Keratinocyte (primary cell): Measurements from ENCODE around the gene NXN. TPM values are rescaled to one million over a fixed set of nuclear protein-coding genes. Genes with fewer than 3 reads are reported as not detected.

Source experiments
- DNase-seq: peaks from one replicate; pipeline ENCODE4 v3.0.0-alpha.2; 2011; ENCODE audit warnings: low read depth, missing footprints, low spot score
- FAIRE-seq: peaks from 2 replicates; lab custom pipeline; 2011; peaks lifted over from hg19 to GRCh38; lab: Jason Lieb, UNC
- H2AFZ ChIP-seq: 2 replicates; pipeline ENCODE4 v1.6.0; 2012; ENCODE audit warnings: low read length, control low read depth, inconsistent platforms; ENCODE audit not compliant: control insufficient read depth
- H3K27ac ChIP-seq: 2 replicates; pipeline ENCODE4 v1.5.1; 2011; ENCODE audit warnings: low read length; ENCODE audit not compliant: control insufficient read depth, insufficient read depth
- H3K27me3 ChIP-seq: 3 replicates; pipeline ENCODE4 v1.6.0; 2011; ENCODE audit warnings: low read length; ENCODE audit not compliant: control insufficient read depth, insufficient read depth; ENCODE audit errors: extremely low read depth
- H3K36me3 ChIP-seq, 2 experiments: 2 replicates in 1 of 2; 3 replicates in 1 of 2; pipeline ENCODE4 v1.5.1; 2011; ENCODE audit warnings: low read length in 2 of 2, mild to moderate bottlenecking in 1 of 2; ENCODE audit not compliant: control insufficient read depth in 2 of 2, insufficient read depth in 2 of 2; ENCODE audit errors: extremely low read depth in 1 of 2
- H3K4me1 ChIP-seq: 3 replicates; pipeline ENCODE4 v1.5.1; 2011; ENCODE audit warnings: low read length; ENCODE audit not compliant: control insufficient read depth, insufficient read depth; ENCODE audit errors: extremely low read depth
- H3K4me2 ChIP-seq: 3 replicates; pipeline ENCODE4 v1.6.0; 2011; ENCODE audit warnings: low read depth, low read length; ENCODE audit not compliant: control insufficient read depth, insufficient read depth; ENCODE audit errors: extremely low read depth
- H3K4me3 ChIP-seq, 3 experiments: fragments of 200-600 bp in 1 of 3; sonication (generic) in 1 of 3; 2 replicates in 2 of 3; 3 replicates in 1 of 3; pipeline ENCODE4 v1.5.1; 2011 to 2016; ENCODE audit warnings: low read length in 3 of 3, mild to moderate bottlenecking in 3 of 3, control low read depth in 2 of 3, inconsistent platforms in 1 of 3, low read depth in 1 of 3, mixed read lengths in 1 of 3, mixed run types in 1 of 3, moderate library complexity in 1 of 3; ENCODE audit not compliant: control insufficient read depth in 2 of 3, insufficient read depth in 2 of 3; ENCODE audit errors: extremely low read depth in 1 of 3
- H3K79me2 ChIP-seq: 2 replicates; pipeline ENCODE4 v1.6.0; 2012; ENCODE audit warnings: low read length; ENCODE audit not compliant: control insufficient read depth, insufficient read depth
- H3K9ac ChIP-seq: 3 replicates; pipeline ENCODE4 v1.6.0; 2011; ENCODE audit warnings: low read length; ENCODE audit not compliant: control insufficient read depth, insufficient read depth; ENCODE audit errors: extremely low read depth
- H3K9me1 ChIP-seq: 3 replicates; pipeline ENCODE4 v1.6.0; 2011; ENCODE audit warnings: low read length; ENCODE audit not compliant: control insufficient read depth, insufficient read depth; ENCODE audit errors: extremely low read depth
- H3K9me3 ChIP-seq: 2 replicates; pipeline ENCODE4 v1.5.1; 2012; ENCODE audit warnings: low read depth, low read length; ENCODE audit not compliant: control insufficient read depth
- H4K20me1 ChIP-seq: 3 replicates; pipeline ENCODE4 v1.6.0; 2011; ENCODE audit warnings: low read length; ENCODE audit not compliant: control insufficient read depth, insufficient read depth; ENCODE audit errors: extremely low read depth
- EZH2 ChIP-seq: IDR thresholded peaks from one replicate; pipeline ENCODE4 v1.6.1; 2012; ENCODE audit warnings: inconsistent platforms, mild to moderate bottlenecking, low read length, moderate library complexity
- dilution Hi-C: fragments of 300-500 bp; cut with MboI; formaldehyde crosslinking; loops from one replicate; pipeline ENCODE4 v1.7.0; 2020; ENCODE audit warnings: low sequenced_read_pairs; ENCODE audit not compliant: extremely low pct_ligation_motif_present
- polyA plus RNA-seq, 5 experiments: library from polyadenylated mRNA; depleted of rRNA in 3 of 5; stranded (reverse) in 3 of 5; stranded (forward) in 1 of 5; unstranded in 1 of 5; fragments of >200 nt; gene quantifications; 1 replicate in 1 of 5; 2 replicates in 3 of 5; 3 replicates in 1 of 5; pipeline versions ENCODE4 v1.2.1 to v1.2.3, GENCODE V29; 2011 to 2012; ENCODE audit warnings: missing spikeins in 2 of 5, low read depth in 1 of 5, low replicate concordance in 1 of 5
- TF ChIP-seq, protein P1 (sequence below), 3 experiments: IDR thresholded peaks in 1 of 3; conservative IDR thresholded peaks in 1 of 3; optimal IDR thresholded peaks in 1 of 3; 2 replicates in 2 of 3; 3 replicates in 1 of 3; pipeline versions ENCODE3 to v1.5.1; 2011; ENCODE audit warnings: low read length in 3 of 3, mild to moderate bottlenecking in 3 of 3, moderate library complexity in 2 of 3, control low read depth in 1 of 3, inconsistent platforms in 1 of 3; ENCODE audit not compliant: insufficient read depth in 2 of 3; ENCODE audit errors: extremely low read depth in 1 of 3

The NXN gene
- polyA plus RNA-seq, 1 donor (not counting 4 experiments of a cell fraction or from before 2014, with no cell fraction given): 94.4 TPM

DNA sequence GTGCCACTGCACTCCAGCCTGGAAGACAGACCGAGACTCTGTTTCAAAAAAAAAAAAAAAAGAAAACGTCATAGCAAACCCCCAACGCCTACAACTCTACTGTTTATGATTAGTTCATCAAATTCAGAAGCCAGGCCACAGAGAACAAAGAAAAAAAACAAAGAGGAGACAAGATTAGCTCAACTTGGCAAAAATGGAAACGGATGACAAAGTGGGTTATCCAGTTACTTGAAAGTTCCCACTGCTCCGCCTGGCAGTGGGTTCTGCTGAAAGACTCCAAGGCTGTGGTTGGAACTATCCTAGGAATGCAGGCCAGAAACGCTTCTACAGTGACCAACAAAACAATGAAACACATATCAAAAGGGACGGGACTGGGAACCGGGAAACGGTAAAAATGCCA lies 144.3 kb downstream of the NXN start:
- no peak overlapping the region for H2AFZ ChIP-seq
- no peak for TF ChIP-seq EZH2
- TF ChIP-seq, protein P1, sequence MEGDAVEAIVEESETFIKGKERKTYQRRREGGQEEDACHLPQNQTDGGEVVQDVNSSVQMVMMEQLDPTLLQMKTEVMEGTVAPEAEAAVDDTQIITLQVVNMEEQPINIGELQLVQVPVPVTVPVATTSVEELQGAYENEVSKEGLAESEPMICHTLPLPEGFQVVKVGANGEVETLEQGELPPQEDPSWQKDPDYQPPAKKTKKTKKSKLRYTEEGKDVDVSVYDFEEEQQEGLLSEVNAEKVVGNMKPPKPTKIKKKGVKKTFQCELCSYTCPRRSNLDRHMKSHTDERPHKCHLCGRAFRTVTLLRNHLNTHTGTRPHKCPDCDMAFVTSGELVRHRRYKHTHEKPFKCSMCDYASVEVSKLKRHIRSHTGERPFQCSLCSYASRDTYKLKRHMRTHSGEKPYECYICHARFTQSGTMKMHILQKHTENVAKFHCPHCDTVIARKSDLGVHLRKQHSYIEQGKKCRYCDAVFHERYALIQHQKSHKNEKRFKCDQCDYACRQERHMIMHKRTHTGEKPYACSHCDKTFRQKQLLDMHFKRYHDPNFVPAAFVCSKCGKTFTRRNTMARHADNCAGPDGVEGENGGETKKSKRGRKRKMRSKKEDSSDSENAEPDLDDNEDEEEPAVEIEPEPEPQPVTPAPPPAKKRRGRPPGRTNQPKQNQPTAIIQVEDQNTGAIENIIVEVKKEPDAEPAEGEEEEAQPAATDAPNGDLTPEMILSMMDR (optimal IDR thresholded peaks at IDR 0.05 in 1 of 3, IDR thresholded peaks at IDR 0.05 in 1 of 3, conservative IDR thresholded peaks at IDR 0.05 in 1 of 3; ENCODE audit: extremely low read depth in 1 of 3, insufficient read depth in 2 of 3, low read length in 3 of 3): no peak
- peaks cover 3% of the 10 kb centered on the region for H3K9me1 ChIP-seq
- no peak overlapping the region for H3K9ac ChIP-seq
- H3K9me3 ChIP-seq: no peaks in the 10 kb centered on the region
- H3K4me3 ChIP-seq: no peak overlapping the region
- dilution Hi-C loops: no loop called here
- H3K36me3 ChIP-seq: peaks cover 10 to 14% of the 10 kb centered on the region in 2 experiments
- no peak for DNase-seq
- FAIRE-seq: no peak
- H4K20me1 ChIP-seq: peaks cover 4% of the 10 kb centered on the region
- no peaks in the 10 kb centered on the region for H3K27me3 ChIP-seq
- H3K27ac ChIP-seq: no peak overlapping the region
- H3K4me2 ChIP-seq: no peak overlapping the region
- peaks cover 72% of the 10 kb centered on the region for H3K79me2 ChIP-seq
- H3K4me1 ChIP-seq: no peaks in the 10 kb centered on the region

DNA sequence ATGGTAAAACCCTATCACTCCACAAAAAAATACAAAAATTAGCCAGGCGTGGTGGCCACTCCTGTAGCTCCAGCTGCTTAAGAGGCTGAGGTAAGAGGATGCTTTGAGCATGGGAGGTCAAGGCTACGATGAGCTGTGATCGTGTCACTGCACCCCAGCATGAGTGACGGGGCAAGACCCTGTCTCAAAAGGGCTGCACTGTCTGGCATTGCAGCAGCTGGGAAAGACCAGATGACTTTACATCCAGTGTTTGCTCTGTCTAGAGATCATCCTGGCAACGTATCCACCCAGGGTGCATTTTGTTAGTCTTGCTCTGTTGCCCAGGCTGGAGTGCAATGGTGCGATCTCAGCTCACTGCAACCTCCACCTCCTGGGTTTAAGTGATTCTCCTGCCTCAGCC lies 145.4 kb downstream of the NXN start:
- no peak for TF ChIP-seq EZH2
- TF ChIP-seq, protein P1 (optimal IDR thresholded peaks at IDR 0.05 in 1 of 3, IDR thresholded peaks at IDR 0.05 in 1 of 3, conservative IDR thresholded peaks at IDR 0.05 in 1 of 3; ENCODE audit: extremely low read depth in 1 of 3, insufficient read depth in 2 of 3, low read length in 3 of 3): no peak
- Histone ChIP-seq H3K9me3 (no peaks in the 10 kb centered on the region), H3K27me3 (no peaks in the 10 kb centered on the region), H4K20me1 (peaks cover 4% of the 10 kb centered on the region), H3K36me3 (peaks cover 10 to 14% of the 10 kb centered on the region in 2 experiments), H3K79me2 (peaks cover 74% of the 10 kb centered on the region), H3K4me2 (no peak overlapping the region), H3K9ac (no peak overlapping the region), H3K4me1 (no peaks in the 10 kb centered on the region), H3K4me3 (no peak overlapping the region), H3K9me1 (peaks cover 3% of the 10 kb centered on the region), H2AFZ (no peak overlapping the region), H3K27ac (no peak overlapping the region)
- DNase-seq: no peak
- no peak for FAIRE-seq
- dilution Hi-C loops: no loop called here
